ELF-1 (cell line): ENCODE measurements around the gene MRPL11.

ENCODE experiments used
- DNase-seq: peaks from one replicate; pipeline ENCODE4 v3.0.0-alpha.2; 2016; ENCODE audit warnings: low read depth, low spot score

Gene MRPL11

DNA sequence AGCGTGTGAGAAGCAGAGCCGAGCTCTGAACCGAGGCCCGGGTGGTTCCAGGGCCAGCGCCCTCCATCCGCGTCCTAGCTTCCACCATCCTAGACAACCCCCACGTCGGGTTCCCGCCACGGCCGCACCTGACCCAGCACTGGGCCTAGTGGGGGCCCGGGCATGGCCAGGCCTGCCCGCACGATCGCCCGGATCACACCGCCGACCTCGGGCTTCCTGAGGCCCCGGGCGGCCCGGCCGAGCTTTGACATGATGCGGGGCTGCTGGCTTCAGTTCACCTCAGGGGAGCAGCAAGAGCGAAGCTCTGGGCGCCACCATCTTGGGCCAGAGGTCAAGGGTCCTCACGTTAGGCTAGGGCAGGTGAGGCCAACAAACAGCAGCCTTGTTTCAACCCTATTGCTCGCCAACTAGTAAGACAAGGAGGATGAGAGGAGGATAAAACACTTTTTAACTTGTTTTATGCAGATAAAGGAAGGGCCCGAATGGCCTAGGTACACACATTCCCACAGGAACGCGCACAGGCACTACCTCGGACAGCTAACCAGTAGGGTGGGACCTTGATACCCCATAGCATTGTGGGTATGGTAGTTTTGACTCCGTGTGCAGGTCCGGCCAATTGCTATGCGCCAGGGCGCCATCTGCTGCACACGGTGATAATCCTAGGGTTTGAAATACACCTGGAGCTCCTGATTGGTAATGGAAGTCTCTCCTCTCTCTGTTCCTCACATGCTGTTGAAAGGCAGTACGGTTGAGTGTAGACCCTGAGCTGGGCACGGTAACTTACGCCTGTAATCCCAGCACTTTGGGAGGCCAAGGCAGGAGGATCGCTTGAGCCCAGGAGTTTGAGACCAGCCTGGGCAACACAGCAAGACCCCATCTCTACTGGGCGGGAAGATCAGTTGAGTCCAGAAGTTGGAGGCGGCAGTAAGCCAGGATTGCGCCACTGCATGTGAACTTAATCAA, at the start of gene MRPL11:
Gene MRPL11, minus strand, starts transcription at position 345 of the 963 bp plus-strand sequence. Its CDS starts 94 bp downstream, at position 251.
- peak; percentile 96 for DNase-seq

DNA sequence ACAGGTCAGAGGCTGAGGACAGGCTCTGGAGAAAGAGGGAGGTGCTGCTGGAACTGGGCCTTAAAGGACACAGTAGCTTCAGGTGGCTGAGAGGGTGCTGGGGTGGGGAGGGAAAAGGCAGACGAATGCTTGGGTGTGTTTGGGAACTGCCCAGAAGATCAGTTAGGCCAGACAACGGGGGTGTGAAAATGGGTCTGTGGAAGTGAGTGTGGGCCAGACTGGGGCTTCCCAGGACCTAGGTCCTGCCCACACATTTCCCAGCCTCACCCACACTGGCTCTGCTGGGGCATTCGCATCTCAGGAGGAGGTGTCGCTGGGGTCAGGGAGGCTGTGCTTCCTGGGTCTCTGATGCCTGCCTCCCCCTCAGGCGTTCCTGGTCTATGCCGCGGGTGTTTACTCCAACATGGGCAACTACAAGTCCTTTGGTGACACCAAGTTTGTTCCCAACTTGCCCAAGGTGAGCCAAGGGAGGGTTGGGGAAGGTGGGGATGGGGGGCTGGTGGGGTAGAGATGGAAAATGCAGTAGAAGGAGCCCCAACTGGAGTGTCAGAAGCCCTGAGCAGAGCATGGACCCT, 46.2 kb upstream of the MRPL11 start:
- no peak for DNase-seq

DNA sequence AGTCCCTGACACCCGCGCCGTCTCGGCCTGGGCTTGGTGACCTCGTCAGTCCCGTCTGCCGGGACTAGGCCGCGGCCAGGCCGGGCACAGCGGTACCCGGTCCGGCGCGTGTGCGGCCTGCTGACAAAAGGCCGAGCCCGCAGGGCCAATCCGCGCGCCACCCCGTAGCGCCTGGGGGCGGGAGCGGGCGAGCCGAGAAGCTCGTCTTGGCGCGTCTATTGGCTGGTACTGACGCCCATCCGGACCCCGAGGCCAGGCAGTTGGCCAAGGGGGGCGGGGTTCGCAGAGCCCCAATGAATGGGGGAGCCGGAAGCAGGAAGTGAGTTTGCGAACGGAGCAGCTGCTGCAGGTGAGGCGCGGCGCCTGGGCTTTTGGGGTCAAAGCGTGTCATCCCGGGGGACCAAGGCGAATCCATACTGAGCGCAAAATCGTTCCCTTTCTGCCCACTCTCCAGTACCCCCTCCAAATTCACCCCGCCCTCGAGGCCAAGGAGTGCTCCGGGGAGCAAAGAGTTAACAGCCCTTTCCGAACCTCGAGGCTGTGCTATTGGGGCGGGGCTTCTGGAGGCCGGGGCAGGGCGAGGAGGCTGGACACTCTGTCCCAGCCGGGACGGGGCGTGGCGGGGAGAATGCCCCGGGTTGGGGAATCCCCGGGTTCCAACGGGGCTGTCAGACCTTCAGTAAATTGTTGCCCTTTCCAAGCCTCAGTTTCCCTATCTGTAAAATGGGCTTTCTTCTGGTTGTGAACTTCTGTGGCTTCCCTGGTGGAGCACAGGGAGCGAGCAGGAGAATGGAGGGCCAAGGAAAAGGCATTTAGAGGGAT, 41.7 kb upstream of the MRPL11 start, which contains the start of gene DPP3:
Gene DPP3, plus strand, starts transcription at position 318 of the 822 bp plus-strand sequence. CDS start 1,767 bp downstream, outside the sequence.
- peak; percentile 98 for DNase-seq

DNA sequence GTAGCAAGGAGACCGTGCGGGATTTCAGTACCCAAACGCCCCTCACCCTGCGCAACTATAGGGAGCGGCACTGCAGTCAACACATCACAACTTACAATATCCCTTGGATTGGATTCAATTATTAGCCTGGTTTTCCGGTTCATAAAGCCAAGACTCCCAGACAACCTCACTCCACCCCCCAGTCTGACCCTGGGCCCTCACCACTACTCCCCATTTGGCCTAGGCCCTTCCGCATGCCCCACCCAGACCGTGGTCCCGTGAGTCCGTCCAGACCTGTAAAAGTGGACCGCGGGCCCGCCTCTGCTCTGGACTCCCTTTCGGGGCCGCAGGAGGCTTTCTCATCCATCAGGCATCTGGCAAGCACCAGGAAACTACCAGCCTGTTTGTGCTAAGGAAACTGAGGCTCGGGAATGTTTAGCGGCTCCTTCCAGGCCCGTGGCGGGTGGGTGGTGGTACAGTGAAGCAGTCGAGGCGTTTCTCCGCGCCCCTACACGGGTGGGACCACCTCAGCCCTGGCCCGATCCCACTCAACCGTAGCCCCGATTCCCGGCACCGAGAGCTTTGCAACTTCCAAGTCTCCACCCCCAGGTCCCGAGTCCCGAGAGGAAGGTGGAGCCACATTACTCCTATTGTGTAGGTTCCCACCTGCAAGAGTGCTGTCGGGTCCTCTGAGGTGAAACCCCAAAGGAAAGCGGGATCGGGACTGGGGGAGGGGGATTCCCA, 40.9 kb upstream of the MRPL11 start:
- no peak for DNase-seq

DNA sequence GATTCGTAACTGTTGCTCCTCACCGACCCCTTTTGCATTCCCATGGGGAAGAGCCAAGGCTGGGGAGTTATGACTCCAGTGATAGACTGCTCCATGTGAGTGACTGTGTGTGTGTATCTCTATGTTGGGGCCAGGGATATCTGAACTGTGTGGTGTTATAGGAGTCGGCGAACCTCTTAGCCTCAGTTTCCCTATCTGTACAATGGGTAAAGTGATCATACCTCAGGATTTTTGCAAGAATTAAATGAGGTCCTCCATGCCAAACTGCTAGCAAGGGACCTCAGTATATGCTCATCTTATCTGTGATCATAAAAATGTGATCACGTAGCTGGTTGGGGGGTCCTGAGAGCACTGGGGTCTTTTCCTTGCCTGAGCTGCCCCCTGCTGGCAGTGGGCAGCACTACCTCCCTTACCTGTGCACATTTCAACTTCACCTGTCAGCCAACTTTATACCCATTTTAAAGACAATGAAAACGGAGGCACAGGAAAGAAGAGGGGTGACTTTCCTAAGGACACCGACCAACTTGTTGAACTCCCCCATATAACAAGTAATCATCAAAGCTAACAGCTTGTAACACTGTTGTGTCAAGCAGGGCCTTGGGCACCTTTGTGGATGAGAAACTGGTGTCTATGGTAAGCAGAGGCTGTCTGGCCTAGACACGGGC, 40.2 kb upstream of the MRPL11 start:
- DNase-seq = peak; percentile 76

DNA sequence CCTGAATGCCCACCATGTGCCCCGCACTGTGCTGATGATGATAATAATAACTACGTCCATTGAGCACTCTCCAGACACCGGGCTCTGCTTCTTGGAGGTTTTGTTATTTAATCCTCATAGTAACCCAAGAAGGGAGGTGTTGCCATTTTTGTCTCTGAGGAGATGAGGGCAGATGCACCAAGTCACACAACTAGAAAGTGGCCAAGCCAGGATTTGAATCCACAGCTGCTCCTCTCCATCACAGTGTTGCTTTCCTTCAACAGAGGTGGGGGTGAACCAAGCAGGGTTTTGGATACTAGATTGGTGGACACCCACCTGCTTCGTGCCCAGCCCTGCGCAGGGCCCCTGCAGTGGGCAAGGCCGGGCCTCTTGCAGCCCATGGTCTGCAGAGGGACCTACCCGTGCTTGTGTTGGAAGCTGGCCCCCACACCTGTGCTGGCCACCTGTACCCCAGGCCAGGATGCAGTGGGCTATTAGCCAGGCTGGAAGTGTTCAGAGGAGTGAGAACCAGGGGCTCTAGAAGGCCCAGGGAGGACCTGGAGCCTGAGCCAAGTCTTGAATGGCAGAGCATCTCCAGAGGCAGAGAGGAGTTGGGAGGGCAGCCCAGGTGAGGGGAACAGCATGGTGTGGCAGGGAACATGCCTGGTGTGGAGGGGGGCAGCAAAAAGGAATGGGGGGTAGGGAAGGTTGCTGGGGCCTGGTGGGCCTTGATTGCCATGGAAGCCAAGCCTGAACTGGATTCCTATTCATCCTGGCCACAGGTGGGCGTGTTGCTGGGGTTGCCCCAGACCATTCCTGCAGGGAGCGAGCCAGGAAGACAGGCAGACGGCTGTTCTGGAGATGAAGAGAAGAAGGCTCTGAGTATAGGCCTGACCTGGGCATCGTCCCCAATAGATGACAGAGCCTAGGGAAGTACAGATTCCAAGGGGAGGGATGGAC, 38.9 kb upstream of the MRPL11 start:
- no peak for DNase-seq

DNA sequence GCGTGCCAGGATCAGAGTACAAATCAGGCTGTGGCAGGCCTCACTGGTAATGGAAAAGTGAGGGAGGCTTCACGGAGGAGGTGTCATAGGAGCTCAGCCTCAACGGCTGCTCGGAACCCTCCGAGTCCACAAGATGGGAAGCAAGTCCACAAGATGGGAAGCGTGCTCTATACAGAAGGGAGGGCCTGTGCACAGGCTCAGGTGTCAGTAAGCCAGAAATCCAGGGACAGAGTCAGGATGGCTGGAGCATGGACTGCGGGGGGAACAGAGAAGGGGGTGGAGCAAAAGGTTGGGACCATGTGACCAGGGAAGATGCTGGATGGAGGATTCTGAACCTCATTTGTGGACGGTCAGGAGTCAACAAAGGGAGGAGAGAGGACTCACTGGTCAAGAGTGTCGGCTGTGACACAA, 38.2 kb upstream of the MRPL11 start:
- peak; percentile 39 for DNase-seq

DNA sequence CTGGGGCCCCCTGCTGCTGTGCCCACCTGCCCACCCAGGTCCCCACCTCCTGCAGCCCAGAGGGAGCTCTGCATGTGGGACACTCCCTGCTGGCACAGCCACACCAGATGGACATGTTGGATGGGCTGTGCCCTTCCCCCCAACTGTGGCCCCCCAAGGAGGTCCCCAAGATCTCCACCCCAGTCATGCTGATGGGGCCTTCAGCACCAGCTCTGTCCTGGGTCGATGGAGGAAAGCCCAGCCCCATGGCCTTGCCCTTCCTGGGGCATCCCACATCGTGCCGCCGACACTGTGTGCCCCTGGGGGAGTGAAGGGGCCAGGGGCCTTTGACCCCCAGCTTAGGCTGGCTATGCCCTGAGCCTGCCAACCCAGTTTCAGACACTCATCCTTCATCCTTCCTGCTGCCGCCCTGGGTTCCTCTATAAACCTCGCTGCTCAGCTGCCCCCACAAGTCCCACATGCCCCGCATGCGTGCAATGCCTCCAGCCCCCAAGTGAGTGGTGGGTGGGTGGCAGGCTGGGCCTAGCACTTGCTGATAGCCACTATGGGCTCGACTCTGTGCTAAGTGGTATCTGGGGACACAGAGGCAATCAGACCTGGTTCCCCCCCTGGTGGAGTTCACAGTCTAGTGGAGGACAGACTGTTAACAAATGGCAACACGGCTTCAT, 37.7 kb upstream of the MRPL11 start:
- DNase-seq = no peak

DNA sequence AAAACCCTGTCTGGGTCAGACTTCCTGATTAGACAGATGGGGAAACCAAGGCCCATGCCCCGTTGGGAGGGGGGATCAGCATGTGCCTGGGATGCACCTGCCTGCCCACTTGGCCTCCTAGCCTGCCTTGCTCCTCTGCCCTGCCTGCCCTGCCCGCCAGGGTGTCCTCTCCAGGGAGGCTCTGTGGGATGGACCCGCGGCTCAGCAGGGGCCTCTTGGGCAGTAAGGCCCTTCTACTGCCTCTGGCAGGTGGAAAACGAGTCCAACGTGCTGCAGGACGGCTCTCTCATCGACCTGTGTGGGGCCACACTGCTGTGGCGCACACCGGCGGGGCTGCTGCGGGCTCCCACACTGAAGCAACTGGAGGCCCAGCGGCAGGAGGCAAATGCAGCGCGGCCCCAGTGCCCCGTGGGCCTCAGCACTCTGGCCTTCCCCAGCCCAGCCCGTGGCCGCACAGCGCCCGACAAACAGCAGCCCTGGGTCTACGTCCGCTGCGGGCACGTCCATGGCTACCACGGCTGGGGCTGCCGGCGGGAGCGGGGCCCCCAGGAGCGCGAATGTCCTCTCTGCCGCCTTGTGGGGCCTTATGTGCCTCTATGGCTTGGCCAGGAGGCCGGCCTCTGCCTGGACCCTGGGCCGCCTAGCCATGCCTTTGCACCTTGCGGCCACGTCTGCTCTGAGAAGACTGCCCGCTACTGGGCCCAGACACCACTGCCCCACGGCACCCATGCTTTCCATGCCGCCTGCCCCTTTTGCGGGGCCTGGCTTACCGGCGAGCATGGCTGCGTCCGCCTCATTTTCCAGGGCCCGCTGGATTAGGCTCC, 36.9 kb upstream of the MRPL11 start:
- DNase-seq = no peak

DNA sequence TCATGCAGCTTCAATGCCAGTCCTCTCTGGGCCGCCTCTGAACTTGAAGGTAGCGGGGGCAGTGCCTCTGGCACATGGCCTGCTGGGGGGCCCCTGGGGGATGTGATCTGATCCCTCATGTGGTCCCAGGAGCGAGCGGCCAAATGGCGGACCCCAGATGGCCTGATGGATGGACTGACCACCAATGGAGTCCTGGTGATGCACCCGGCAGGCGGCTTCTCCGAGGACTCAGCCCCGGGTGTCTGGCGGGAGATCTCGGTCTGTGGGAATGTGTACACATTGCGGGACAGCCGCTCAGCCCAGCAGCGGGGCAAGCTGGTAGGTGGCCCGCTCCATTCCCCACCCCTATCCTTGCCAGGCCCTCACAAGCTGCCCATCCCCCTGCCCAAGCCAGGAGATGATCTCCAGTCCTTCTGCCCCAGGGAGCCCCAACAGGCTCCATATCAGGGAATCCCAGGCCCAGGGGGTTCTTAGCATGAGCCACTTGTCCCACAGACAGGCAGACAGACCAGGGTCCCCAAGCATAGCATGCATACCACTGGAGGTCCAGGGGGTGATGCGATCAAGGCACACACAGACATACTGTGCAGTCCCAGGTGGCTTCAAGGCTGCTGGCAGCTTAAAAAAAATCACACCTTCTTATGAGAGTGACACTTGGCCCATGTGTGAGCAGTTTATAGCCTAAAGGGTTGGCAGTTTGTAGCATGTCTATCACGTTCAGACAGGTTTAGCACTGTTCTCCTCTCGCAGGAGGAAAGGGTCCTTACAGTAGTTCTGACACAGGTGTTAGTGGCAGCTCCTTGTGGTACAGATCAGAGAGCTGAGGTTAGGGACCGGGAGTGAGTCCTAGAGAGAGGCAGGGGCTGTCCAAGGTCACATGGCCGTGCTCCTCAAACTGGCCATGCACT, 35.2 kb upstream of the MRPL11 start:
- no peak for DNase-seq

DNA sequence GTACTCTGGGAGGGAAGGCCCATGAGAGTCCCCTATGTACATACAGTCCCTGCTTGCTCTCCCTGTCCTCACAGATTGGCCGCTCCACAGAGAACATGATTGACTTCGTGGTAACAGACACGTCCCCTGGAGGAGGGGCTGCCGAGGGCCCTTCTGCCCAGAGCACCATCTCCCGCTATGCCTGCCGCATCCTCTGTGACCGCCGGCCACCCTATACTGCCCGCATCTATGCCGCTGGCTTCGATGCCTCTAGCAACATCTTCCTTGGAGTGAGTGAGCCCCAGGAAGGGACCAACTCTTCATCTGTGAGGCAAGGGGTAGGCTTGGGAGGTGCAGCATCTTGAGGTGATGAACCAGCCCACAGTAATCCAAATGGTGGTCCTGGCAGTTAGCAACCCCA, 34.5 kb upstream of the MRPL11 start:
- no peak for DNase-seq

DNA sequence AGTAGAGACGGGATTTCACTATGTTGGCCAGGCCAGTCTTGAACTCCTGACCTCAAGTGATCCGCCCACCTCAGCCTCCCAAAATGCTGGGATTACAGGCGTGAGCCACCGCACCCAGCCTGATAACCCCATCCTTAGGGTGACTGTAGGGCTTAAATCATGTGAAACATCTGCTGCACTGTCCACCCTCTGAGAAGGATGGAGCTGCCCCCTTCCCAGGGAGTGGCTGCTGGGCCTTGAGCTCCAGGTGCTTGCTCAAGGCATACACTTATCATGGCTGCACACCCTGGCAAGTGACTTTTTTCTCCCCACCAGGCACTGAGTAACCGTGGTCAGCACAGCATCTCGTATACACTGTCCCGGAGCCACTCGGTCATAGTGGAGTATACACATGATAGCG, 33.4 kb upstream of the MRPL11 start:
- no peak for DNase-seq

DNA sequence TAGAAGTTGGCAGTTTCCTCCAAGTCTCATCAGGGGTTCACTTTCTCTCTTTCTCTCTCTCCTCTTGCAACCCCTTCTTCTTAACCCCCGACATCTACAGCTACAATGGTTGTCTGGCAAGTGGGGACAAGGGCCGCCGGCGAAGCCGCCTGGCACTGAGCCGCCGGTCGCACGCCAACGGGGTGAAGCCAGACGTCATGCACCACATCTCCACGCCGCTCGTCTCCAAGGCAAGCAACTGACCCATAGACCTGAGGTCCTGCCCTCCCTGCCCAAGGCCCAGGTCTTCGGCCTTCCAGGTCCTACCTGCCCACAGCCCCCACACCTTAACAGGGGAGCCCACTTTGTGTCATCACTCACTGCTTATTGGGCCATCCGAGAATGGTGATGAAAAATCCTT, 32.5 kb upstream of the MRPL11 start:
- DNase-seq = no peak

DNA sequence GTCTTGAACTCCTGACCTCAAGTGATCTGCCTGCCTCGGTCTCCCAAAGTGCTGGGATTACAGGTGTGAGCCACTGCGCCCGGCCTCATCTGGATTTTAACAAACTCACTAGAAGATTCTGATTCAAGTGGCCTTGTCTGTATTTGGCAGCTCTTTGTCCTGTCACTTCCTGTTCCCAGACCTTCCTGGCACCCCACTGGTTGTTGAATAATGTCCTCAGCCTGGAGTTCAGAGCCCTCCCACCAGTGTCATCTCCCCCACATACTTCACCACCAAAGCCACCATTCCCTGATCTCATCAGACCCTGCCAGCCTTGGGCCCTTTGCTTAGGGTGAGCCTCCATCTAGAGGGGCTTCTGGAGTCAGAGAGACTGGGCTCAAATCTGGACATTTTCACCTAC, 31.4 kb upstream of the MRPL11 start:
- peak; percentile 14 for DNase-seq

DNA sequence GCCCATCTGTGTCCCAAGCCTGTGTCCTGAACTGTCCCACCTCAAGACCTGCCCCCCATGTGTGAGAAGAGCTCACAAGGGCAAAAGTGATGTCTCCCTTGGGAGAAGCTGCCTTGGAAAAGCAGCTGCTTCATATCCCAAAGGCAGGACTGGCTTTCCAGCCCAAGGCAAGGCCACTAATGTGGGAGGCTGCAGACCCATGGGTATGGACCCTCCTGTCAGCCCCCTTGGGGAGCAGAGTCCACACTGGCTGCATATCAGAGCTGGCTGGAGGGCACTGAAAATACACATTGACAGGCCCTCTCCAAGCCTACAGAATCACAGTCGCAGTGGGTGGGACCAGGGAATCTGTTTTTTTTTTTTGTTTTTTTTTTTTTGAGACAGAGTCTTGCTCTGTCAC, 30.8 kb upstream of the MRPL11 start:
- no peak for DNase-seq

DNA sequence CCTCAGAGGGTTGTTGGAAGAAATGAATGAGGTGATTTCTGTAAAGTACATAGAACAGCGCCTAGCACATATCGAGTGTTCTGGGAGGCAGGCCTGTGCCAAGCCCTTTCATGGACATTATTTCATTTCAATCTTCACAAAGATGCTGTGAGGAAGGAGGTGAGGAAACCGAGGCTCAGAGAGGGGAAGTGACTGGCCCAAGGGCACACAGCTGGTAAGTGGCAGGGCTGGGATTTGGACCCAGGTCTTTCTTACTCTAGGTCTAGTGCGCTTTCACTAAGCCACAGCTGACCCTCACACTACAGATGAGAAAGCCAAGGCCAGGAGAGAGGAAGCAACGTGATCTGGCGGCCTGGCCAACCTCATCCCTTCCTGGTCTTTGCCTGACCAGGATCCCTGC, 30.0 kb upstream of the MRPL11 start:
- DNase-seq = no peak

DNA sequence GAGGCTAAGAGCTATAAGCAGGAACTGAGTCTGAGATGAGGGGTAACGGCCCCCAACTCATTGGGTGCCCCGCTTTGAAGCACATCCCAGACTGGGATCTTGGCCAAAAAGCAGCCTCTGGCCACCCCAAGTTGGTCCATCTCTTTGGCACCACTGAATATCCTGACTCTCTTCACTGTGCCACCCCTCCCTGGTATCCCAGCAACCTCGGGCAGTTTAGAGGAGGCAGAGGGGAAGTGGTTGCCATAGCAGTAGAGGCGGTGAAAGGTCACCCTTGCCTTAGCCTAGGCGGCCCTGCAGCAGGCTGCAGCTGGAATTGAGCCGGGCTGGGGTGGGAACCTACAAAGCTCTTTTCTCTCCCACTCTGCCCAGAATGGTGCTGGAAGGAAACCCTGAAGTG, 29.1 kb upstream of the MRPL11 start:
- DNase-seq = peak; percentile 25
